ENCODE data around the gene ADAM21.
"Not testable (repeated sequence)": the region's sequence is repeated elsewhere in the genome, so short reads cannot be mapped to it uniquely, and the experiment has no call there.

ADAM21 gene

DNA sequence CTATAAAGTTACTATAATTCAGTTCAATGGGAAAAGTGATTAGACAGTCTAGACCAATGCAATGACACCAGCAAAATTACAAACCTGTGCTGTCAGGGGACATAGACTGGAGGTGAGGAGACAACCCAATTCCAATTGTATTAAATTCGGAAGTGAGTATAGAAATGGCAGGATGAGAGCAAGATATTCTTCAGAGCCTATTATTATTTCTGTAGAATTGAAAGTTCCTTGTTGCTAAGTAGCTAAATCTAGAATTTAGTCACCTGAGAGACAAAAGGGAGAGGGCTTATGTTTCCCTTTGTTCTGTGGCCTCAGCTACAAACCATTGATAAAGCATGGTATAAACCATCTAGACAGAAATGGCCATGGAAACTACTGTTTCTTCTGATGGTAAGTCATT, at the start of gene ADAM21:
Gene ADAM21 (plus strand): TSS at position 301 of the 400 bp plus-strand sequence. CDS start 5,326 bp downstream, outside the sequence.
- DNase-seq: no peak

DNA sequence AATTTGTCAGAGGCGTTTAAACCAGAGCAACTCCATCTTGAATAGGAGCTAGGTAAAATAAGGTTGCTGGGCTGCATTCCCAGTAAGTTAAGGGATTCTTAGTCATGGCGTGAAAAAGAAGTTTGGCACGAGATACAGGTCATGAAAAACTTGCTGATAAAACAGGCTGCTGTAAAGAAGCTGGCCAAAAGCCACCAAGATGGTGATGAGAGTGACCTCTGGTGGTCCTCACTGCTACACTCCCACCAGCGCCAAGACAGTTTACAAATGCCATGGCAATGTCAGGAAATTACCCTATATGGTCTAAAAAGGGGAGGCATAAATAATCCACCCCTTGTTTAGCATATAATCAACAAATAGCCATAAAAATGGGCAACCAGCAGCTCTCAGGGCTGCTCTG, 48.6 kb upstream of the ADAM21 start:
- peak; percentile 7 for DNase-seq

DNA sequence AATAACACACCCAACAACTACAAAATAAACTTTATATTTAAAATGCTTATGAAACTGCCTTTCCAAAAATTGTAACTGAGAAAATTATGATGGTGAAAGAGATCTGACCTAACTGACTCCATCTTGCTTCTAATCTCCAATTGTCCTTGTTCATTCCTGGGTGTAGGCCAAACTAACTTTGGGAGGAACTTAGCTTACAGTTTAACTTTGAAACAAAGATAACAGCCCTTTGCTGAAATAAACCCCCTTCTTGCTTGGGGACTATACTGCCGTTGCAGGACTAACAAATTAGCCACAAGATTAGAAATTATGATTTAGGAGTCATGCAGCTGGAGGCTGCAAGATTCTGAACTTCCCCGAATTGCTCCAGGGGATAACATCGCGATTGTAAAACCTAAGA, 45.8 kb upstream of the ADAM21 start:
- DNase-seq: not testable (repeated sequence)

DNA sequence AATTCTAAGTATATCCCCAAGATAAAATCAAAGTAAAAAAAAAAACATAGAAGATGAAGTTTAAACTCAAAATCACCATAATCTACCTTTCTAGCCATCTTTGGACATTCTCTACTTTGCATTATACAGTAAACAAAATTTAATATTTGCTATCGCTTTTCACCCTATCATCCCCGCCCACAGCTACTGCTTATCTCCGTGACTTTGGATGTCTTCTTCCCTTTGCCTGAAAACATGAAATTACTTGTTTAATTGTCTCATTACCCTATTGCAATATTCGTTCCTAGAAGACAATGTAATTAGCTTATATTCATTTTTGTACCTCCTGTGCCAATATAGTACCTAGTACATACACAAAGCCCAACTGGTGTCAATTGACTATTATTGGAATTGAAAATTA, 44.4 kb upstream of the ADAM21 start:
- no peak for DNase-seq

DNA sequence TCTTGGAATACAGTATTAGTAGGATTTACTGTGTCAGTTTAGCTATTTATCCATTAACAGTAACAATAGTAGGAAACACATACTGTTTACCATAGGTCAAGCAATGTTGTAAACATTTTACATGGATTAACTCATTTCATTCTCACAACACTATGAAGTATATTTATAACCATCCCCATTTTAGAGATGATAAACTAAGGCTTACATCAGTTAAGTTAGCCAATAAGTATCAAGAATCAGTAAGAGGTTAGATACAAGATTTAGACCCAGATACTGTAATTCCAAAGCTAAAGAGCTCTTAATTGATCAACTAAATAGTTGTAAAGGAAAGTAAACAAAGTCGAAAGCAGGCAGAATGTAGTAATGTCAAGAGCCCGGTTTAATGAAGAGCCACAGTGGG, 36.2 kb upstream of the ADAM21 start:
- DNase-seq: no peak

DNA sequence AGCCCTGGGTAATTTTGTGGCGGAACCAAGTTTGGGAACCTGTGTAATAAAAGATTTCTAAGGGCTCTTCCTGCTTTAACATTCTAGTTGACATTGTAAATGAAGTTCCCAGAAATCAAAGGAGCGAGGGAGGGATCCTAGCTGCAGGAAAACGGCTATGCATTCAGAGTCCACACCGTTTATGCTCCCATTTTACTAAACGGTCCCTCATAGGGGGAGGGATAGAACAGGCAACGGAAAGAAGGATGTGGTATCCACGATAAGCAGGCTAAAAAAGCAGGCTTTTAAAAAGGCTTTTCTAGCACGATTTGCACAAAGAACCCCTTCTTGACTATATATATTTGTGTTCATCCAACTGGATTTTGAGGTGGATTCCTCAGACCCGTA, 35.6 kb upstream of the ADAM21 start:
- DNase-seq: no peak

DNA sequence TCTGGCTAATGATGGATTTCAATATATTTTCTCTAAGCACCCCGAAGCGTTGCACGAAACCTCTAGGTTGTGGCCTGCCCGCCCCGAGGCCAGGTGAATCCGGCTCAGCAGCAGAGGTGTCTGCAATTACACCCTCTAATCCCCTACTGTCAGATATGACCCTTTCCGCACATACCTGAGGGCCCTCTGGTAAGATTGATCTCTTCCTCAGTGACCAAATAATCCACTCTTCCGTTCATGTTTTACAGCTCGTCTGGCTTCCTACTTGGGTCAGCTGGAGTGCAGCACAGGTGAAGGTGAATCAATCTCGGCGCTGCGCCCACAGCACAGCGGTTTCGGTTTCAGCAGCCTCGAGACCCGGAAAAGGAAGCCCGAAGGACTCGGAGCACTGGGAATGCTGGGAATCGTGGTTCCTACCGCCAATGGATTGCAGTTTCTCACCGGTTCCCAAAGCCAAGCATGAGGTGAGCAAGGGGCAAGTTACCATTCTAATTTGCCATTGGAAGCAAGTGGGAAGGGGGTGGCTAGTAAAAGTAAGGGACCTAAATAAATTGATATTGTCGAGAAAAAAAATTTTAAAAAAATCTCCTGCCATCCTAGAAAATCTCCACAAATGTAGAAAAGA, 35.1 kb upstream of the ADAM21 start, which contains the start of gene SYNJ2BP:
Gene SYNJ2BP (minus strand): TSS at position 366 of the 625 bp plus-strand sequence. CDS start 127 bp downstream, at position 239.
- DNase-seq: peak; percentile 72

DNA sequence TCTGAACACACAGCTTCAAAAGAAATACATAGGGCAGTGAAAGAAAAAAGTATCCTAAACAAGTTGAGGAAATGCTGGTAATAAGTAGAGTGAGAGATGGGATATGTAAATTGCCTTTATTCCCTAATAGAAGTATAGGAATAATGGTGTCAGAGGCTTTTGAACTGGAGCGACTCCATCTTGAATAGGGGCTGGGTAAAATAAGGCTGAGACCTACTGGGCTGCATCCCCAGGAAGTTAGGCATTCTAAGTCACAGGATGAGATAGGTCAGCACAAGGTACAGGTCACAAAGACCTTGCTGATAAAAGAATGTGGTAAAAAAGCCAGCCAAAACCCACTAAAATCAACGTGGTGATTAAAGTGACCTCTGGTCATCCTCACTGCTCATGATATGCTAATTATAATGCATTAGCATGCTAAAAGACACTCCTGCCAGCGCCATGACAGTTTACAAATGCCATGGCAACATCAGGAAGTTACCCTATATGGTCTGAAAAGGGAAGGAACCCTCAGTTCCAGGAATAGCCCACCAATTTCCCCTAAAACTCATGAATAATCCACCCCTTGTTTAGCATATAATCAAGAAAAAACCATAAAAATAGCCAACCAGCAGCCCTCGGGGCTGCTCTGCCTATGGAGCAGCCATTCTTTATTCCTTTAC, 32.6 kb upstream of the ADAM21 start:
- DNase-seq: not testable (repeated sequence)

DNA sequence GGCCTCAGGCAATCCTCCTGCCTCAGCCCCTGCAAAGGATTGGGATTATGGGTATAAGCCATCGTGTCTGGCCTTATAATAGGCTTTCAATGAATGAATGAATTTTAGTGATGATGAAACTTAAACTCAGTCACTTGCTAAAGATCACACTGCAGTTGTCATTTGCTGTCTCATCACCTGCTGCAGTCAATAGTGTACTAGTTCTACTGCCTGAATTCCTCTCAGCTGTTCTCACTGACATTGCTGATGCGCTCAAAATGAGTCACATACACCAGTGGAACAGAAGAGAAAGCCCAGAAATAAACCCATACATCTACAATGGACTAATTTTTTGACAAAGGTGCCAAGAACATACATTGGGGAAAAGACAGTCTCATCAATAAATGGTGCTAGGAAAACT, 29.4 kb upstream of the ADAM21 start:
- no peak for DNase-seq

DNA sequence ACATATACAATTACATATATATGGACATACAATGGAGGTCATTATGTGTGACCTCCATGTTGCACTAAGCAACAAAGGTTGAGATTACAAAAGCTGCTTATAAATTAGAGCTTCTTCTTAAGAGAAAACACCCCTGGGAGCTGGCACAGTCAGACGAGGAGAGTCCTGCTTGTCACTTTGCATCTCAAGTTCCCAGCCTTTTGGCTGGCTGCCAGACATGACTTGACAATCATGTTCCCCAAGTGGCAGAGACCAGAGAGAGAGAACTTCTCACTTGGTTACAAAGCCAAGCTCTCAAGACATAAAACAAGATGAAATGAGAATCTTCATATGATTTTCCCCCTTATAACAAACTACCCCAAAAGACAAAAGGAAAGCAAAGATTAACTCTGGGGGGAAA, 26.6 kb upstream of the ADAM21 start:
- DNase-seq: no peak

DNA sequence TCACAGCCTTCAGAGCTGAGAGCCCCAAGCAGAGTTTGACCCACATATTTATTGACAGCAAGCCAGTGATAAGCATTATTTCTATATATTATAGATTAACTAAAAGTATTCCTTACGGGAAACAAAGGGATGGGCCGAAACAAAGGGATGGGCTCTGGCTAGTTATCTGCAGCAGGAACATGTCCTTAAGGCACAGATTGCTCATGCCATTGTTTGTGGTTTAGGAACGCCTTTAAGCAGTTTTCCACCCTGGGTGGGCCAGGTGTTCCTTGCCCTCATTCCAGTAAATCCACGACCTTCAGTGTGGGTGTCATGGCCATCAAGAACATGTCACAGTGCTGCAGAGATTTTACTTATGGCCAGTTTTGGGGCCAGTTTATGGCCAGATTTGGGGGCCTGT, 25.4 kb upstream of the ADAM21 start:
- not testable (repeated sequence) for DNase-seq

DNA sequence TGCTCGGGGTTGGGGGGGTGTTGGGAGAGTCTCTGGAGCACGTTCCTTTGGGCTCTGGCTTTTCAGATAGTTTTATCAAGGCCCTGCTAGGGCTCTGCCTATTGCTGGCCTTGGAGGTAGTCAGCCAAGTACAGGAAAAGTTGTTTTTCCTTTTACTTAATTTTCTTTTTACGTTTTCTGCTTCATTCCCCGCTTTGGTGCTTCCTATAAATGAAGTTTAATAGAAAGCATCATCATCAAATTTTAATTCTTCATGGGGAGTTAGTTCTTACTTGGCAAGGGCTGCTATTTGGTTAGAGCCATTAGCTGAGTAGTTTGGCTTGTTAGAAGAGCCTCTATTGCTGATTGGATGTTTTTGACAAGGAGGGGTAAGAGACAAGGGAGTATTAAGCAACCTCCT, 15.1 kb upstream of the ADAM21 start:
- DNase-seq: no peak

DNA sequence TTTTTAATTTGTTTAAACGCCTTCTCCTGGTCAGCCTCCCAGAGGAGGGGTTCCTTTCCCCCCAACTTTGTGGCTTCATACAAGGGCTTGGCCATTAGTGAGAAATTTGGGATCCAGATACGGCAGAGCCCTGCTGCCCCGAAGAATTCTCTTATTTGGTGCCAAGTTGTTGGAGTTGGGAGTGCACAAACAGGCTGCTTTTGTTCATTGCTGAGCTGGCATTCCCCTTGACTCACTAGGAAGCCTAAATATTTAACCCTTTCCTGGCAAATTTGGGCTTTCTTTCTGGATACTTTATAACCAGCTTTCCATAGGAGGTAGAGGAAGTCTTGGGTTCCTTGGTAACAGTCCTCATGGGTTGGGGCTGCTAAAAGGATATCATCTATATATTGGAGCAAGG, 10.3 kb upstream of the ADAM21 start:
- no peak for DNase-seq

DNA sequence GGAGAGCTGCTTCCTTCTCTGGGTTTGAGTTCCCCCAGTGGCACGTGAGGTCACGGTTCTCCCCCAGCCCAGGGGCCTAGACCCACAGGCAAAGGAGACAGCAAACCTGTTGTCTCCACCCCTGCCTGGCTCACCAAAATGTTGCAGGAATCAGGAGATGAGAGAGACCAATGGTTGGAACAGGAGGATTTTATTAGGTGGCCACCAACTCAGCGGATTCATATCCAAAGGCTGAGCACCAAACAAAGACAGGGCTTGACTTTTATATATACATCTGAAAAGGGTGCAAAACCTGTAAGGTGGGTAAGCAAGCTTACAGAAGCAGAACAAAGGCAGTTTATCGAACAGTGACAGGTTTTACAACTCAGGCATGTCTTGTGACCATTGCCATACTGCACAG, 9.2 kb upstream of the ADAM21 start:
- no peak for DNase-seq

DNA sequence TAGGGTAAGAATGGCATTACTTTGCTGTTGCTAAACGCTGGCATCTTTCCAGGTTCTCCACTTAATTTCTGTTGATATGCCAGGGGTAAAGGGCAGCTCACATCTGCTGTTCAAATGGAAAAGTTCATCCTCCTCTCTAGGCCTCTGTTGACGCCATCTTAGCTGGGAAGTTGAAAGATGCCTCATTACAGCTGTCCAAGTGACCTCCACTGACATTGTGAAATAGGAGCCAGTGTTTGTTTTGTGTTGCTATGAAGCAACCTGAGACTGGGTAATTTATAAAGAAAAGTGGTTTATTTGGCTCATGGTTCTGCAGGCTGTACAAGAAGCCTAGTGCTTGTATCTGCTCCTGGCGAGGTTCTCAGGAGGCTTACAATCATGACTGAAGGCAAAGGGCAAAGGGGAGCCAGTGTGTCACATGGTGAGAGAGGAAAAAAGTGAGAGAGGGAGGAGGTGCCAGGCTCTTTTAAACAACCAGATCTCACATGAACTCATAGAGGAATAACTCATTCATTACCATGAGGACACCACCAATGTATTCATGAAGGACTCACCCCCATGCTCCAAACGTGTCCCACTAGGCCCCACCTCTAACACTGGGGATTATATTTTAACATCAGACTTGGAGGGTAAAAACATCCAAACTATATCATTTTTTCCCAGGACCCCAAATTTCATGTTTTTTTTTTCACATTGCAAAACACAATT, 3.2 kb upstream of the ADAM21 start:
- DNase-seq: no peak

DNA sequence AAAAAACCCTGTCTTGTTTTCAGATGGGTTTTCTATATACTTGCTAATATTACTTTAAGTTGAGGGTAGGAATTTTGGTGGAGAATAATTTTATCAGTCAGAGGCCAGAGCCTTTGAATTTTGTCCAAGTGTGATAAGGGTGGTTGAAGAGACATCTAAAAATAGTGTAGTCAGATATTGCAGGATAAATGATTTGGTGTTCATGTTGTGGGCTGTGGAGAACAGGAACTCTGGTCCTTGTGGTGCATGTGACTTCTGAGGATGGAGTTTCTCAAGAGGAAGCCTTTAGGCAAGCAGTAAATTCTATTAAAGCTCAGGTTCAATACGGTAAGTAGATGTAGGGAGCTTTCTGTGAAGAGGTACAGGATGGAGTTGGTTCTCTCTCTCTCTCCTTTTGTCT, 2.8 kb downstream of the ADAM21 start:
- DNase-seq: no peak

DNA sequence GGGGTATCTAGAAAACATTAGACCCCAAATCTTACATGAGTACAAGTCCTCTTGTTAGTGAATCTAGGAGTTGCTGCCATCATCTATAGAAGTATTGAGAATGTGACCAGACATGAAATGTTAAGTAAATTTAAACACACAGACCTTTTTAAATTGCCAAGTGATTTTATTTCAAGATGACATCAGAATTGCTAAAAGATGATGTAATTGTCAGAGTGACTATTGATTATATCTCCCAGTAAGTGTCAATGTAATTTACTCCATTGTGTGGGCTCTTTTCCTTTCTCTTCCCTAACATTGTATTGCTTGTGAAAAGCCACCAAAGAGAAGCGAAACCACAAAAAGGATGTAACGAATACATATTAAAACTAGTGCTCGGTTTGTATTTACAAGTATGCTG, 16.8 kb downstream of the ADAM21 start:
- no peak for DNase-seq

DNA sequence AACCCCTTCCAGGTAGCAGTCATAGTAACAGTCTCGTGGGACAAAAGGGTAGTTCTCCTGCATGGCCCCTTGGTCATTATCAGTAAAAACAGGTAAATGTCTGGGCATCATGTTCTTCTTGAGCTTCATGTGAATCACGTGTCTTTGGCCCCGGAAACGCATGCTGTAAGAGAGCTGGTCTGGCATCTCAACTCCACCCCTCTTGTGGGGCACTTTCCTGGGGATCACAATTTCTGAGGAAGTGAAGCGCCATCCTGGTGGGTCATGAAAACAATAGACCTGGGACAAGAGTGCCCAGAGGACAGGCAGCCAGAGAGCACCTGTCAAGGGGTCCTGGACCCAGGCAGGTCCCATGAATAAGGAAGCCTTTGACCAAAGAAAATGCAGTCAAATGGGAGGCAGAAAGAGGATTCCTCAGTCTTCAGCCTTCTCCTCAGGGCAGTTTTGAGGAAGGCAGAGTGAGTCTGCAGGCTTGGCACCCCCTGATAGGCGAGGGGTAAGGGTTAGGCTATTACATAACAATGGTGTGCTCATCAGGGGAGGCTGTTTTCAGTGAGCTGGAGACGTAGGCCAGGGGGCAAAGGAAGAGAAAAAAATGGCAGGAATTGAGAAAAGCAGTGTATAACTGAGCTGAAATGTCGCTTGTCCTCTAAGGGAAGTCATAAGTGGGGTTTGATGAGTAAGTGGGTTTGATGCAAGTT, 19.0 kb downstream of the ADAM21 start:
- DNase-seq: not testable (repeated sequence)

DNA sequence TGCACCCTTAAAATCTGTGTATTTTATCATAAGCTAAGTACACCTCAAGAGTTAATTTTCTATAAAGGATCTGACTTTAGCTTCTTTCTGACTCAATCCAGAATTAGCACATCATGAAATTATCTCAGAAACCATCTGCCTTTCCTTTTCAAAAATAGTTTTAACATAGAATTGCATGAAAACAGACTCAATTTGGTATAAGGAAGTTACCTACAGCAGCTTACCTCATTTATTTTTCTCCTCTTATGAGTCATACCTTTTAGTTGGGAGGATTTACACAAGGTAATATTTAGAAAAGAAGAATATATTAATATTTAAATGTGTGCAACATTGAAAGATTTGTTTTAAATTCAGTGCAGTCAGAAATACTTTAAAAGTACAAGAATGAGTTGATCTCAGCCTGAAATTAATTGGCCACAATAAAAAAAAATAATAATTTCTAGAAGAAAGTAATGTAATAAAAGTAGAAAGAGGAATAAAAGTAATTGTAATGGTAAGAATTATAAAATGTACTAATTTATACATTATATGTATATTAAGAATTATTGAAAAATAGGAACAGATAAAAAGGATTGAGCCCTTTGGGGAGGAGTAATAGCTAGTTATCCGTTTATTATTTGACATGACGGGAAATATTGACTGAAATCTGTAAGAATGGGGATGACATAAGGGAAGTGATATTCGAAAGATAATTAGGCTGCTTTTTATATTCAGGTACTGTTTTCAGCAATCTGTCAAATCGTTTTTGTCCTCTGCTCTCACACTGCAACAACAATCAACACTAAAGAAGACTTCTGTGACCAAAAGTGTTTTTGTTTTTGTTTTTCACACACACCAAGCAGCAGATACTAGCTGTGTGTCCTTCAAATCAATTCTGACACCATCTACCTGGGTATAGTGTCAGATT, 20.5 kb downstream of the ADAM21 start:
- no peak for DNase-seq

DNA sequence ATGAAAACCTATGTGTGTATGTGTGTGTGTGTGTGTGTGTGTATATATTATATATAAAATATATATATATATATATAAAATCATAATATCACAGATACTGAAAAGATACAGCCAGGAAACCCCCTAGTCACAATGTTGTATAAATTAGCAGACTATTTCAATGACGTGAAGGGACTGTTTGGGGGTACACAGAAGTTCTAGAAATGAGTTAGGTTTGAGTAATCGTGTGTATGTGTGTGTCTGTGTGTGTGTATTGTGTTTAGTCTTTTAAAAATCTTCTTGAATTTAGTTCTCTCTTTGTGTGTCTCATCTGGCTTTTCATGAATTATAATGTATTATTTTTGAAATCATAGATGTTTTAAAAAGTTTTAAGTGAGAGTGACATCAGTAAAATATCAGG, 21.9 kb downstream of the ADAM21 start:
- DNase-seq: no peak

DNA sequence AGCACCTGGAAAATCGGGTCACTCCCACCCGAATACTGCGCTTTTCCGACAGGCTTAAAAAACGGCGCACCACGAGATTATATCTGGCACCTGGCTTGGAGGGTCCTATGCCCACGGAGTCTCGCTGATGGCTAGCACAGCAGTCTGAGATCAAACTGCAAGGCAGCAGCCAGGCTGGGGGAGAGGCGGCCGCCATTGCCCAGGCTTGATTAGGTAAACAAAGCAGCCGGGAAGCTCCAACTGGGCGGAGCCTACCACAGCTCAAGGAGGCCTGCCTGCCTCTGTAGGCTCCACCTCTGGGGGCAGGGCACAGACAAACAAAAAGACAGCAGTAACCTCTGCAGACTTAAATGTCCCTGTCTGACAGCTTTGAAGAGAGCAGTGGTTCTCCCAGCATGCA, 23.5 kb downstream of the ADAM21 start:
- not testable (repeated sequence) for DNase-seq

DNA sequence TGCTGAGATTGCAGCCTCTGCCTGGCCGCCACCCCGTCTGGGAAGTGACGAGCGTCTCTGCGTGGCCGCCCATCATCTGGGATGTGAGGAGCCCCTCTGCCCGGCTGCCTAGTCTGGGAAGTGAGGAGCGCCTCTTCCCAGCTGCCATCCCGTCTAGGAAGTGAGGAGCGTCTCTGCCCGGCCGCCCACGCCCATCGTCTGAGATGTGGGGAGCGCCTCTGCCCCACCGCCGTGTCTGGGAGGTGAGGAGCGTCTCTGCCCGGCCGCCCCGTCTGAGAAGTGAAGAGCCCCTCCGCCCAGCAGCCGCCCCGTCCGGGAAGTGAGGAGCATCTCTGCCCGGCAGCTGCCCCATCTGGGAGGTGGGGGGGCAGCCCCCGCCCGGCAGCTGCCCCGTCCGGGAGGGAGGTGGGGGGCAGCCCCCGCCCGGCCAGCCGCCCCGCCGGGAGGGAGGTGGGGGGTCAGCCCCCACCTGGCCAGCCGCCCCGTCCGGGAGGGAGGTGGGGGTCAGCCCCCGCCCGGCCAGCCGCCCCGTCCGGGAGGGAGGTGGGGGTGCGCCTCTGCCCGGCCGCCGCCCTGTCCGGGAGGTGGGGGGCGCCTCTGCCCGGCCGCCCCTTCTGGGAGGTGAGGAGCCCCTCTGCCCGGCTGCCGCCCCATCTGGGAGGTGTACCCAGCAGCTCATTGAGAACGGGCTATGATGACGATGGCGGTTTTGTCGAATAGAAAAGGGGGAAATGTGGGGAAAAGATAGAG, 25.6 kb downstream of the ADAM21 start:
- not testable (repeated sequence) for DNase-seq
